HUES64 (cell line): ENCODE measurements around the gene TMTC1.

ENCODE experiments used
- H3K27ac ChIP-seq: 2 replicates; pipeline ENCODE4 v1.7.0; 2013; ENCODE audit warnings: low read depth, low read length, inconsistent platforms
- H3K27me3 ChIP-seq: 2 replicates; pipeline ENCODE4 v1.6.1; 2013; ENCODE audit warnings: mild to moderate bottlenecking, low read length; ENCODE audit not compliant: insufficient read depth
- H3K36me3 ChIP-seq: 2 replicates; pipeline ENCODE4 v1.6.1; 2013; ENCODE audit warnings: mild to moderate bottlenecking, low read length; ENCODE audit not compliant: insufficient read depth
- H3K4me1 ChIP-seq: 2 replicates; pipeline ENCODE4 v1.6.1; 2013; ENCODE audit warnings: mild to moderate bottlenecking, low read length, moderate library complexity; ENCODE audit not compliant: insufficient read depth
- H3K4me3 ChIP-seq: 2 replicates; pipeline ENCODE4 v1.5.1; 2013; ENCODE audit warnings: mild to moderate bottlenecking, low read length, moderate library complexity
- H3K9ac ChIP-seq: 2 replicates; pipeline ENCODE4 v1.6.1; 2013; ENCODE audit warnings: mild to moderate bottlenecking, low read depth, low read length
- H3K9me3 ChIP-seq: 2 replicates; pipeline ENCODE4 v1.6.1; 2013; ENCODE audit warnings: low read depth, low read length; ENCODE audit not compliant: insufficient read depth
- WGBS: fragments of 150-250, 120-280 bp; methylation state at CpG from one replicate; pipeline ENCODE4 v1.1.7; 2013; ENCODE audit warnings: missing lambda C conversion rate; 5-methylcytosine and 5-hydroxymethylcytosine counted together

The TMTC1 gene

GRCh38 chr12:29547864-29548263 lies 235.9 kb downstream of the TMTC1 start:
- Histone ChIP-seq H3K9ac (no peak overlapping the region), H3K27me3 (no peaks in the 10 kb centered on the region), H3K27ac (no peak overlapping the region), H3K36me3 (no peaks in the 10 kb centered on the region), H3K9me3 (no peaks in the 10 kb centered on the region), H3K4me1 (peaks cover 7% of the 10 kb centered on the region), H3K4me3 (no peak overlapping the region)
- 94% methylated on average over 2 of the region's 2 CpGs for WGBS

- no peaks in the 10 kb centered on the region for H3K27me3 ChIP-seq
- no peaks in the 10 kb centered on the region for H3K9me3 ChIP-seq
- no peak overlapping the region for H3K9ac ChIP-seq
- 67% methylated on average over 3 of the region's 4 CpGs for WGBS
- no peak overlapping the region for H3K4me3 ChIP-seq
- H3K27ac ChIP-seq = no peak overlapping the region
- no peaks in the 10 kb centered on the region for H3K36me3 ChIP-seq
- H3K4me1 ChIP-seq = peaks cover 7% of the 10 kb centered on the region
Measured at GRCh38 chr12:29547151-29547632, 236.6 kb downstream of the TMTC1 start.

- no peaks in the 10 kb centered on the region for H3K27me3 ChIP-seq
- WGBS = 86% methylated on average over 2 of the region's 2 CpGs
- H3K4me1 ChIP-seq = peaks cover 7% of the 10 kb centered on the region
- no peaks in the 10 kb centered on the region for H3K36me3 ChIP-seq
- H3K9me3 ChIP-seq = no peaks in the 10 kb centered on the region
- no peak overlapping the region for H3K27ac ChIP-seq
- no peak overlapping the region for H3K4me3 ChIP-seq
- H3K9ac ChIP-seq = no peak overlapping the region
Measured at GRCh38 chr12:29546000-29546399, 237.7 kb downstream of the TMTC1 start.

- peaks cover 7% of the 10 kb centered on the region for H3K4me1 ChIP-seq
- 94% methylated on average over 4 of the region's 4 CpGs for whole genome bisulfite sequencing
- H3K27me3 ChIP-seq = no peaks in the 10 kb centered on the region
- no peaks in the 10 kb centered on the region for H3K9me3 ChIP-seq
- no peak overlapping the region for H3K27ac ChIP-seq
- no peak overlapping the region for H3K4me3 ChIP-seq
- no peak overlapping the region for H3K9ac ChIP-seq
- no peaks in the 10 kb centered on the region for H3K36me3 ChIP-seq
Measured at GRCh38 chr12:29545102-29545467, 238.7 kb downstream of the TMTC1 start.

- H3K36me3 ChIP-seq = no peaks in the 10 kb centered on the region
- H3K4me1 ChIP-seq = peaks cover 7% of the 10 kb centered on the region
- no peak overlapping the region for H3K4me3 ChIP-seq
- H3K27me3 ChIP-seq = no peaks in the 10 kb centered on the region
- H3K9me3 ChIP-seq = no peaks in the 10 kb centered on the region
- H3K9ac ChIP-seq = no peak overlapping the region
- 79% methylated on average over 6 of the region's 6 CpGs for WGBS
- H3K27ac ChIP-seq = no peak overlapping the region
Measured at GRCh38 chr12:29544428-29545101, 239.2 kb downstream of the TMTC1 start.

GRCh38 chr12:29543036-29543435 lies 240.7 kb downstream of the TMTC1 start:
- Histone ChIP-seq H3K36me3 (no peaks in the 10 kb centered on the region), H3K9ac (no peak overlapping the region), H3K9me3 (no peaks in the 10 kb centered on the region), H3K27ac (no peak overlapping the region), H3K4me3 (no peak overlapping the region), H3K27me3 (no peaks in the 10 kb centered on the region), H3K4me1 (peaks cover 7% of the 10 kb centered on the region)
- WGBS = 98% methylated on average over 4 of the region's 4 CpGs

GRCh38 chr12:29537298-29537697 lies 246.4 kb downstream of the TMTC1 start:
- no peak overlapping the region for H3K4me3 ChIP-seq
- no peaks in the 10 kb centered on the region for H3K4me1 ChIP-seq
- 95% methylated on average over 2 of the region's 2 CpGs for WGBS
- no peak overlapping the region for H3K9ac ChIP-seq
- H3K36me3 ChIP-seq = no peaks in the 10 kb centered on the region
- no peak overlapping the region for H3K27ac ChIP-seq
- H3K27me3 ChIP-seq = no peaks in the 10 kb centered on the region
- no peaks in the 10 kb centered on the region for H3K9me3 ChIP-seq

- no peaks in the 10 kb centered on the region for H3K36me3 ChIP-seq
- H3K9me3 ChIP-seq = no peaks in the 10 kb centered on the region
- no peak overlapping the region for H3K4me3 ChIP-seq
- no peaks in the 10 kb centered on the region for H3K4me1 ChIP-seq
- 85% methylated on average over 2 of the region's 2 CpGs for WGBS
- no peak overlapping the region for H3K9ac ChIP-seq
- H3K27ac ChIP-seq = no peak overlapping the region
- H3K27me3 ChIP-seq = no peaks in the 10 kb centered on the region
Measured at GRCh38 chr12:29534935-29535334, 248.8 kb downstream of the TMTC1 start.

- no peaks in the 10 kb centered on the region for H3K27me3 ChIP-seq
- H3K9me3 ChIP-seq = no peaks in the 10 kb centered on the region
- H3K27ac ChIP-seq = no peak overlapping the region
- no peak overlapping the region for H3K9ac ChIP-seq
- H3K4me3 ChIP-seq = no peak overlapping the region
- no peaks in the 10 kb centered on the region for H3K4me1 ChIP-seq
- H3K36me3 ChIP-seq = no peaks in the 10 kb centered on the region
- WGBS = 70% methylated on average over 4 of the region's 4 CpGs
Measured at GRCh38 chr12:29533815-29534489, 249.8 kb downstream of the TMTC1 start.

- H3K9me3 ChIP-seq = no peaks in the 10 kb centered on the region
- no peak overlapping the region for H3K27ac ChIP-seq
- no peak overlapping the region for H3K4me3 ChIP-seq
- H3K36me3 ChIP-seq = no peaks in the 10 kb centered on the region
- H3K4me1 ChIP-seq = no peaks in the 10 kb centered on the region
- H3K9ac ChIP-seq = no peak overlapping the region
- H3K27me3 ChIP-seq = no peaks in the 10 kb centered on the region
- no CpG with 5 or more reads among the region's 1 CpG for WGBS
Measured at GRCh38 chr12:29531471-29531870, 252.3 kb downstream of the TMTC1 start.

- no peak overlapping the region for H3K4me3 ChIP-seq
- H3K9me3 ChIP-seq = no peaks in the 10 kb centered on the region
- no peak overlapping the region for H3K9ac ChIP-seq
- H3K27ac ChIP-seq = no peak overlapping the region
- H3K27me3 ChIP-seq = no peaks in the 10 kb centered on the region
- no peaks in the 10 kb centered on the region for H3K4me1 ChIP-seq
- WGBS = 95% methylated on average over 4 of the region's 4 CpGs
- no peaks in the 10 kb centered on the region for H3K36me3 ChIP-seq
Measured at GRCh38 chr12:29530436-29530835, 253.3 kb downstream of the TMTC1 start.
